GM19397 (cell line): ENCODE data around the gene WIF1.

Source experiments
- ATAC-seq: cut with Tn5 transposase; IDR thresholded peaks from one replicate; pipeline ENCODE4 v1.9.1; 2021; ENCODE audit warnings: mild to moderate bottlenecking, moderate library complexity; ENCODE audit not compliant: unreplicated experiment

The WIF1 gene

GRCh38 chr12:65025136-65025535 lies 96.0 kb downstream of the WIF1 start:
- ATAC-seq, result no peak

GRCh38 chr12:65023485-65023884 lies 97.6 kb downstream of the WIF1 start:
- no peak for ATAC-seq

GRCh38 chr12:65022960-65023359 lies 98.1 kb downstream of the WIF1 start:
- no peak for ATAC-seq

- no peak for ATAC-seq
These were observed 98.7 kb downstream of the WIF1 start for GRCh38 chr12:65022421-65022820.

GRCh38 chr12:65019696-65020234 lies 101.3 kb downstream of the WIF1 start:
- ATAC-seq, result no peak

- no peak for ATAC-seq
These were observed 104.0 kb downstream of the WIF1 start for GRCh38 chr12:65016881-65017650.

- no peak for ATAC-seq
These were observed 105.3 kb downstream of the WIF1 start for GRCh38 chr12:65015850-65016249.

GRCh38 chr12:65014504-65015271 lies 106.4 kb downstream of the WIF1 start:
- no peak for ATAC-seq

- ATAC-seq, result no peak
These were observed 110.7 kb downstream of the WIF1 start for GRCh38 chr12:65010437-65010836.

- ATAC-seq, result no peak
These were observed 115.4 kb downstream of the WIF1 start for GRCh38 chr12:65005716-65006115.

- no peak for ATAC-seq
These were observed 116.8 kb downstream of the WIF1 start for GRCh38 chr12:65004270-65004669.
